ENCODE data around the gene ITCH. TPM values are rescaled to one million over a fixed set of nuclear protein-coding genes. Genes with fewer than 3 reads are reported as not detected.
"Not testable (repeated sequence)": the region's sequence is repeated elsewhere in the genome, so short reads cannot be mapped to it uniquely, and the experiment has no call there.

ITCH gene
- total RNA-seq, 1 donor, result 17.0 TPM

DNA sequence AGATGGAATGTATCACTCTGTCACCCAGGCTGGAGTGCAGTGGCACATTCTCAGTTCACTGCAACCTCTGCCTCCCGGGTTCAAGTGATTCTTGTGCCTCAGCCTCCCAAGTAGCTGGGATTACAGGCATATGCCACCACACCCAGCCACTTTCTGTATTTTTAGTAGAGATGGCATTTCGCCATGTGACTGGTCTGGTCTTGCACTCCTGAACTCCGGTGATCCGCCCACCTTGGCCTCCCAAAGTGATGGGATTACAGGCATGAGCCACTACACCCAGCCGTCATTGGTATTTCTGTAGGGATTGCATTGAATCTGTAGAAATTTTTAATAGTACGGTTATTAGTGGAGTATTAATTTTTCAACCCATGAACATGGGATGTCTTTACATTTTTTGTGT is 134.5 kb downstream of the ITCH start:
- DNase-seq (ENCODE audit: low read depth in 2 of 3, low spot score in 2 of 3), result not testable (repeated sequence)

DNA sequence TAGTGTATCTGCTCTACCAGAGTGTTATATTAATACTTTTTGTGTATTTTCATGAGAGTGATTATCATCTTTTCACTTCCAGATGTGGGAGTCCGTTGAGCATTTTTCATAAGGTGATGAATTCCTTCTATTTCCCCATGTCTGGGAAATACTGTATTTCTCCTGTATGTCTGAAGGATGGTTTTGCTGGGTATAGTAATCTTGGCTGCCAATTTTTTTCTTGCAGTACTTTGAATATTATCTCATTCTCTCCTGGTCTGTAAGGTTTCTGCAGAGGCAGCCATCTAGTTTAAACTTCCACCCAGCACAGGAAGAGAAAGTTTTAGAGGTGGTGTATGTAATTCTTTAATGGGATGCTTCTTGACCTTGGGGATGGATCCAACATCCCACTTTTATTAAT is 137.8 kb downstream of the ITCH start:
- no peak for DNase-seq (ENCODE audit: low read depth in 2 of 3, low spot score in 2 of 3)

DNA sequence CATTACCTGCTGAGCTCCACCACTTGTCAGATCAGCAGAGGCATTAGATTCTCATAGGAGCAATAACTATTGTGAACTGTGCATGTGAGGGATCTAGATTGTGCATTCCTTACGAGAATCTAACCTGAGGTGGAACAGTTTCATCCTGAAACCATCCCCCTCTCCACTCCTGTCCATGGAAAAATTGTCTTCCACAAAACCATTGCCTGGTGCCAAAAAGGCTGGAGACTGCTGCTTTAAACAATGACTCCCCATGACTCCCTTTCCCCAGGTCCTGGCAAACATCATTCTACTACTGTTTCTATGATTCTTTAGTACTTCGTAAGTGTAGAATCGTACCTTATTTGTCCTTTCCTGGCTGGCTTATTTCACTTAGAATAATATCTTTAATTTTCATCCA is 143.4 kb downstream of the ITCH start:
- no peak for DNase-seq (ENCODE audit: low read depth in 2 of 3, low spot score in 2 of 3)

DNA sequence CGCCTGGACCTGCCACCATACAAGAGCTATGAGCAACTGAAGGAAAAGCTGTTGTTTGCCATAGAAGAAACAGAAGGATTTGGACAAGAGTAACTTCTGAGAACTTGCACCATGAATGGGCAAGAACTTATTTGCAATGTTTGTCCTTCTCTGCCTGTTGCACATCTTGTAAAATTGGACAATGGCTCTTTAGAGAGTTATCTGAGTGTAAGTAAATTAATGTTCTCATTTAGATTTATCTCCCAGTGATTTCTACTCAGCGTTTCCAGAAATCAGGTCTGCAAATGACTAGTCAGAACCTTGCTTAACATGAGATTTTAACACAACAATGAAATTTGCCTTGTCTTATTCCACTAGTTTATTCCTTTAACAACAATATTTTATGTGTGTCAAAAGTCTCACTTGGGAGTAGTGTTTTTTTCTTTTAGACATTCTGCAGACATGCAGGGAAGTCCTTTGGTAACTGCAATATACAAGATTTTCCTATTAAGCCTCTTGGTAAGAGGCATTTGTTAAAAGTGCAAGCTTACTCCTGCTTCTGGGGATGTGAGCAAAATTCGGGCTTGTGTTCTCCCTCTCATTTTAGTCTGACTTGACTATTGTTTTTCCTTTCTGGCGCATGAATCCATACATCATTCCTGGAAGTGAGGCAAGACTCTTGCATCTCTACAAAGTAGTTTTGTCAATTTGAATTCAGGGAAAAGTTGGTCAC is 144.8 kb downstream of the ITCH start:
- DNase-seq (ENCODE audit: low read depth in 2 of 3, low spot score in 2 of 3), result no peak

DNA sequence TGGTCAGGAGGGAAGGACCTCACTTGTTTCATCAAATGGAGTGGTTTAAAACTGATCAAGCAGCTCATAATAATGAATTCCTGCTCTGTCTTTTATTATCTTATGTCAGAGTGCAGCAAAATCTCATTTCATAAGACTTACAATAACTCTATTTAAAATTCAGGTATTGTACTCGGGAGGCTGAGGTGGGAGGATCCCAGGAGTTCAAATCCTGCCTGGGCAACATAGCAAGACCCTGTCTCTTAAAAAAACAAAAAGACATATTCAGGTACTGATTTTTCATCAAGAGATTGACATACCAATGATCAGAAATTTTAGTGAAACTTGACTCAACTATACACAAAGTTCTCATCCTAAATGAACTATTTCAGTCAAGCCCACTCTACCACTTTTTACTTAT is 147.5 kb downstream of the ITCH start:
- DNase-seq (ENCODE audit: low read depth in 2 of 3, low spot score in 2 of 3), result no peak

DNA sequence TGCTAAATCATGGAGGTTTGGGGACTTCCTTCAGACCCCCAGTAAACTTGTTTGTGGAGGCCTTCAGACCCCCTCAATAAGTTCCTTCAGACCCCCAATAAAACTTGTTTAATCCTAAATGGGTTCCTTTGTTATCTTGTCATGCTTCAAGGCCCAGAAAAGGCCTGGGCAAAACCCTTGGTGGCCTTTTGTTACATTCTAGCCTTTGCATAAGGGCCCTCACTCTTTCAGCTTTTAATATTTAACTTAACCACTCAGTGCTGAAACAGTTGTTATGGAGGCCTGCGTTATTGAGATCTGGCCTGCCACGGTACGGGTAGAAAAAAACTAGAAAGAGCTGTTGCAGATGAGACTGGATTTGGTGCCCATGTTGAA is 148.8 kb downstream of the ITCH start:
- DNase-seq (ENCODE audit: low read depth in 2 of 3, low spot score in 2 of 3), result no peak

DNA sequence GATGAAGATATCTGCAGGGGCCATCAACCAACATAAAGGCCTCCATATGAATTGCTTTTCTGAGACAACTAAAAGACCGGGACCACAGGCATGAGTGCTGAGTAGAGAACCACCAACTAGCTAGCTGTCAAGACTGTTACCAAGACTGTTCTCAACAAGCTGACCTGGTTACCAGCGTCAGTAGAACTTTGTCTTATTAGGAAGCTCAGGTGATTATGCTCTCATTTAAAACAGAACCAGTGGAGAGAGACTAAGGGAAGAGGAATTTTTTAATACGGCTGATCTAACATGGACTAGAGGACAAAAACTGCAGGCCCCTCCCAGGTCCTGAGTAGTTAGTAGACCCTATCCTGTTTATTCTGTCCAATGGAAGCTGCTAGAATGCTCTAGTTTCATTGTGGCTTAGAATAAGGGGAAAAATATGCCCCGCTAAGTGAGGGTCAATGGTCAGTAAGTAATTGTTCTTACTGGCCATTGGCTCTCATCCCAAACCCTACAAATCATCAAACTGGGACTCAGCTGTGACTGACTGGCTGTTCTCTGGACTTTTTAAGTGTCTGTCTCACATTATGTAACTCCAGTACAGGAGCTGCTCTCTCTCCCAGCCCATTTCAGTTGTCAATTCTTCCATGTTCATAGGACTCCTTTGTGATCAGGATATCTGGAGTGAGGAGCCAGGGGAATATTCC is 149.3 kb downstream of the ITCH start:
- no peak for DNase-seq (ENCODE audit: low read depth in 2 of 3, low spot score in 2 of 3)

- DNase-seq (ENCODE audit: low read depth in 2 of 3, low spot score in 2 of 3), result peak in 1 of 3 donors; percentile 16
Measured at GRCh38 chr20:34512955-34513419, 149.9 kb downstream of the ITCH start.

DNA sequence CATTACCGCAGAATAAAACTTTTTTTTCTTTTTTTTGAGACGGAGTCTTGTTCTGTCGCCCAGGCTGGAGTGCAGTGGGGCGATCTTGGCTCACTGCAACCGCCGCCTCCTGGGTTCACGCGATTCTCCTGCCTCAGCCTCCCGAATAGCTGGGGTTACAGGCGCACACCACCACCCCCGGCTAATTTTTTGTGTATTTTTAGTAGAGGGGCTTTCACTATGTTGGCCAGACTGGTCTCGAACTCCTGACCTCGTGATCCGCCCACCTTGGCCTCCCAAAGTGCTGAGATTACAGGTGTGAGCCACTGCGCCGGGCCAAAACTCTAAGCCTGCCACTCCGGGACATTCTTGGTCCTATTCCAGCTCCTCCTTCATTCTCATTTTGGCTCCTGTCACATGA is 151.0 kb downstream of the ITCH start:
- DNase-seq (ENCODE audit: low read depth in 2 of 3, low spot score in 2 of 3), result not testable (repeated sequence)

DNA sequence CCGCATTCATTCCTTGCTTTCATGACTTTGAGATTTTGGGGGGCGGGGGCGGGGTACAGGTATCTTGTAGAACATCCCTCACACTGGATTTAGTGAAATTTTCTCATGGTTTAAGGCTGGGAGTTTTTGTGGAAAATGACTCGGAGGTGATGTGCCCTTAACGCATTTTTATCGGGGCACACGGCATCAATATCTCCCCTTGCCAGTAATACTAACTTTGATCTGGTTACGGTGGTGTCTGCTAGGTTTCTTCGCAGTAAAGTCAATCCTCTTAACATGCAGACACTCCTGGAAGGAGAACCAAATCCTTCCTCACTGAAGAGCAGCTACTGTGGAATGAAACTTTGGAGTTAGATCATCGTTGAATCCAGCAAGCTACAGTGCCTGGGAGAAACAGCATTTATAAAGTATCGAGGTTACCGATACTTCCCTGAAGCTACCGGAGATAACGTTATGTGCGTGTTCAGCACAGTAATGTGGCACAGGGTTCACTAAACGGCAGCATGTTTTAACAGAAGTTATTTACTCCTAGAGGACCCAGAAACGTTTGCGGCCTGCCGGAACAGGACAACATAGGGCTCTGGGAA is 151.9 kb downstream of the ITCH start:
- peak in 1 of 3 donors; percentile 21 for DNase-seq (ENCODE audit: low read depth in 2 of 3, low spot score in 2 of 3)

DNA sequence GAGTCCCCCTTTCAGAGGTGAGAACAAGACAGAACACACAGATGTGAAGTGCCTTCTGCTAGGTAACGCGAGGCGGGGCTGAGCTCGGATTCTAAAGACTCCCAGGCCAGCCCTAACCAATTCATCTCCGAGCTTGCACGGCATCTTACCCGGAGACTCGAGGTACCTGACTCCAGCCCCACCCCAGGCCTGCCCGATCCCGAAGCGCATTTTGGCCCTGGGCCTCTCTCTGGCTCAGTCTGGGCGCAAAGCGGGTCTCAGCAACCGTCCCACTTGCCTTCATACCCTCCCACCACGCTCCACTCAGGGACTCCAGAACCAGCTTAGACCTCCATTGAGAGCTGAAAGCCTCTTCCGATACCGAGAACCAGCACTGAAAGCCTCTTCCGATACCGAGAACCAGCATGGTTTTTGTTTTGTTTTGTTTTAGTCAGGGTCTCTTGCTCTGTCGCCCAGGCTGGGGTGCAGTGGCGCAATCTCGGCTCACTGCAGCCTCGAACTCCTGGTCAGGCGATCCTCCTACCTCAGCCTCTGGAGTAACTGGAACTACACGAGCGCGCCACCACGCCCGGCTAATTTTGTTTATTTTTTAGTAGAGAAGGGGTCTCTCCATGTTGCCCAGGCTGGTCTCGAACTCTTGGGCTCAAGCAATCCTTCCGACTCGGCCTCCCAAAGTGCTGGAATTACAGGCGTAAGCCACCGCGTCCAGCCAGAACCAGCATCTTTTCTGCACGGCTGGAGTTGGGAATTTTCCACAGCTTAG is 152.6 kb downstream of the ITCH start:
- DNase-seq (ENCODE audit: low read depth in 2 of 3, low spot score in 2 of 3), result peak; percentile 54 to 83 (median 69)

- peak; percentile 84 to 97 (median 94) for DNase-seq (ENCODE audit: low read depth in 2 of 3, low spot score in 2 of 3)
Measured at GRCh38 chr20:34516247-34517113, 153.4 kb downstream of the ITCH start, which contains the start of gene DYNLRB1. TSS of gene DYNLRB1 (plus strand) at chr20:34516422. CDS start at chr20:34516459, 37 bp downstream.

DNA sequence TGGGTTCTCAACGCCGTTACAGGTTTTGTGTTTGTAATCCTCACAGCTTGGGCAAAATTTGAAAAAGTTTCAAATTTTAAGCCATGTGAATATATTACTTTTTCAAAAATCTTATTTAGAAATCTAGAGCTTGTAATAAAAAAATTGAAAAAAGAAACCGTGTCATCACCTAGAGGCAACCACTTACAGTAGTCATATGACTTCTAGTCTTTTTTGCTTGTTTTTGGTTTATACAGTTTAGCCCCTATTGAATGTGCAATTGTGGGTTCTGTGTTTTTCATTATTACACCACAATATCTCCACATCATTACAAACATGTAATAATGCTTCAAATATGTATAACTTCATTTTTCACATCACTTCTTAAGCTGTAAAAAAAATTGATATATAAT is 154.0 kb downstream of the ITCH start:
- DNase-seq (ENCODE audit: low read depth in 2 of 3, low spot score in 2 of 3), result peak in 1 of 3 donors; percentile 16

- DNase-seq (ENCODE audit: low read depth in 2 of 3, low spot score in 2 of 3), result not testable (repeated sequence)
Measured at GRCh38 chr20:34518863-34519262, 155.8 kb downstream of the ITCH start.

GRCh38 chr20:34519841-34520240 is 156.8 kb downstream of the ITCH start:
- DNase-seq (ENCODE audit: low read depth in 2 of 3, low spot score in 2 of 3), result not testable (repeated sequence)

GRCh38 chr20:34522969-34523871 is 160.1 kb downstream of the ITCH start:
- peak in 2 of 3 donors; percentile 64 to 67 for DNase-seq (ENCODE audit: low read depth in 2 of 3, low spot score in 2 of 3)

DNA sequence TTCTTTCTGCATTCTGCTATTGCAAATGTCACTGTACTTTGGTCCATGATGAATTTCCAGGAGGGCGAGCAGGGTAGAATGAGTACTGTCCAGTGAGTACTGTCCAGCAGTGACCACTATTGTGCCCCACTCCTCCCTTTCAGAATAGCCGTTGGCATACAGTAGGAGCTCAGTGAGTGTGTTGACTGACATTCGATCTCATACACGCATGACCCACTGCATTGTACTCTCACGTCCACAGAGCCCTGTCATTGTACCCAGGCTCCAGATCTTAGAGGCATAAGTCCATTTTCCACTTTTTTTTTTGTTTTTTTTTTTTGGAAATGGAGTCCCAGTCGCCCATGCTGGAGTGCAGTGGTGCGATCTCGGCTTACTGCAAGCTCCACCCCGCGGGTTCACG is 161.4 kb downstream of the ITCH start:
- no peak for DNase-seq (ENCODE audit: low read depth in 2 of 3, low spot score in 2 of 3)

DNA sequence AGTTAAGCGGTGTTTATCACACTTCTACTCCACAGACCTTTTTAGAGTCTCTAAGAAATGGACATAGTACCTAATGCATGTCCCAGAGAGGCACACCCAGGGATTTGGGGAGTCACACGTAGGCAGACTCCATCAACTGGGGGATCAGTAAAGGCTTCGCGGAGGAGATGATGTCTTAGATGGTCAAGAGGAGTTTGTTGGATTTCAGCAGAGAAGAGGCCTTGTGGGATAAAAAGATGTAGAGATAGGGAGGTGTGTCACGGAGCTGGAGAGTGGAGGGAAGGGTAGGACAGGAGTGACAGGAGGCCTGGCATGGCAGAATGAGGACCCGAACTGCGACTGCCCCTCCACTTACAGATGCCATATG is 162.3 kb downstream of the ITCH start:
- DNase-seq (ENCODE audit: low read depth in 2 of 3, low spot score in 2 of 3), result no peak
